GM21723 (cell line): ENCODE measurements around the gene IL31.
"Not testable (repeated sequence)": the region's sequence is repeated elsewhere in the genome, so short reads cannot be mapped to it uniquely, and the experiment has no call there.

Experiments
- ATAC-seq: cut with Tn5 transposase; IDR thresholded peaks from one replicate; pipeline ENCODE4 v1.9.1; 2021; ENCODE audit warnings: mild to moderate bottlenecking, moderate library complexity; ENCODE audit not compliant: unreplicated experiment

The IL31 gene

DNA sequence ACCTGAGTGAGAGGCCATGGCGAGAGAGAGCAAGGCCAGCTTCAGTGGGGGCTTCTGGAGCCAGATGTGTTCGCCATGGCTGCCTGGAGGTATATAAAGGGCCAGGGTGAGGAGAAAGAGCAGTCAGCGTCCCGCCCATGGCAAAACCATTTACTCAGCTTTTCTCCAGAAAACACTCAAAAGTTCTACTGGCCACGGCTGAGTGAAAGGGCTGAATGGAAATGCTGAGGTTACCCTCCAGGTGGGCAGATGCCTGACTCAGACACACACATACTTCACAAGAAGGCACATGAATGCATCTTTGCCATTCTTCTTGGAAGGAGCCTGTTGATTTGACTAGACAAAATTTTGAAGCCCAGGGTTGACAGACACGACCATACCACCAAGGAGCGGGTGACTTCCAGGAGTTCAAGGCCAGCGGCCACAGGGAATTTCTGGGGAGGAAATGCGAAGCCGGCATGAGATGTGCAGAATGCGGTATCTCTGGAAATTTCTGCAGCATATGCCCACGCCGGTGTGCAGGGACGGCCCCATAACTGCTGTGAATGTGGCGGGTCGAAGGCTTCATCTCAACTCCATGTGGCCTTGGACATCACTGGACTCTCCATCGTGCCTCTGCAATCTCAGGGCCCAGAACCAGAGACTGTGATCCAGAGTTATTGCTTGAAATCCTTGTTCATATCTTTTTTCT, at the start of gene IL31:
Gene IL31 (minus strand): TSS at position 67 of the 691 bp plus-strand sequence. CDS start 49 bp downstream, at position 18.
- no peak for ATAC-seq

DNA sequence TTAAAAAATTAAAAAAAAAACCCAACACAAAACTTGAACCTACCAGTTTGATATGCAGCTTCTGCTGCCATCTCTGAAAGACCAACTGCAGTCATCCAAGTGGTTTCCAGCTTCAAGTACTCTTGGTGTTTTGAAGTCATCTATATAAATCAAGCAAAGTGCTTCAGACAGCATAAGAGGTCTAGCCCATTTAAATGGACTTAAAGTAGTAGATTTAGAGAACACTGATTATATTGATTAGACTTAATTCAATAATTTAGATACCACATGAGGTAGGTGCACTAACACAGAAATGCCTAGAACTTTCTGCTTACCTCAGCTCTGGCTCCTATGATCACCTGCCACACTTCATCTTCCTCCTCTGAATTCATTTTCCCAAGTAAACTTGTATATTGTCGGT, 42.4 kb upstream of the IL31 start:
- ATAC-seq = no peak

DNA sequence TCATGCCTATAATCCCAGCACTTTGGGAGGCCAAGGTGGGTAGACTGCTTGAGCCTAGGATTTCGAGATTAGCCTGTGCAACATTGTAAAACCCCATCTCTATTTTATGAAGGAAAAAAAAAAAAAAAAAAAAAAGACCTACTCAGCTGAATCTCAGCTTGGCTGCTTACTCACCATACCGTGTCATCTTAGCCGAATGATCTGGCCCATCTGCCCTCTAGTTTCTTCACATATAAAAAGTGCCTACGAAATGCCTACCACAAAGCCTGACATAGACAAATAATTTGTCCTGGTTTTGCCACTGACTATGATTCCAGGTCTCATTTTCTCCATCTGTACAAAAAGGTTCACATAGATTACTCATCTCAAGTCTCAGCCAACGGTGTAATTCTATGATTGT, 41.8 kb upstream of the IL31 start:
- ATAC-seq = no peak

DNA sequence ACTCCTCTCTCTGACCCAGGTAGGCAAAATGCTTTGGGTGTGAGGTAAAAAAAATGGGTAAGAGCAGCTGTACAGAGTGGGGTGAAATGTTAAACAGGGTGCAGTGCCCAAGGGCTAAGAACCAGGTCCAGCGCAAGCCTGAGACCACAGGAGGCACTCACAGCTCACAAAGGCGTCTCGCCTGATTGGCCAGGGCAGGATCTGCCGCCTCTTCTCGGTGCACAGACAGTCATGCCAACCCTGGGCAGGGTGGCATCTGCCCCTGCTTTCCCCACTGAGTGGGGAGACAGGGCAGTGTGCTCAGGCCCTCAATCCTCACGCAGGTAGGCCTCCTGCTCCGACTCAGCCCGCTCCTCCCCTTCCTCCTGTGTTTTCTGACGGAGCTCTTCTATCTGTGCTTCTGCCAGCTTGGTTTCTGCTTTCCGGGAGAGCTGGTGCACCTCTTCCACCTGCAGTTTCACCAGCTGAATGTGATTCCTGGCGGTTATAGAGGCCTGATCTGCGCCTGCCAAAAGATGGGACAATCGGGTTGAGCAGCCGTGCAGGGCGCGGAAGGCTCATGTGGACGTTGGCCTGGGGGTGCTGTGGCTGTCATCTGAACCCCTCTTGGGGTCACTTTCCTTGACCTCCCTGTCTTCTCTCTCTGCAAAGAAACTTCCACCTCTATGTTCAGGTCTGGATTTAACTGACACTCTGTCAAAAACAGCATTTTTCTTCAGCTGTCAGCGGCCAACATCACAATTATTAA, 34.2 kb upstream of the IL31 start:
- no peak for ATAC-seq

DNA sequence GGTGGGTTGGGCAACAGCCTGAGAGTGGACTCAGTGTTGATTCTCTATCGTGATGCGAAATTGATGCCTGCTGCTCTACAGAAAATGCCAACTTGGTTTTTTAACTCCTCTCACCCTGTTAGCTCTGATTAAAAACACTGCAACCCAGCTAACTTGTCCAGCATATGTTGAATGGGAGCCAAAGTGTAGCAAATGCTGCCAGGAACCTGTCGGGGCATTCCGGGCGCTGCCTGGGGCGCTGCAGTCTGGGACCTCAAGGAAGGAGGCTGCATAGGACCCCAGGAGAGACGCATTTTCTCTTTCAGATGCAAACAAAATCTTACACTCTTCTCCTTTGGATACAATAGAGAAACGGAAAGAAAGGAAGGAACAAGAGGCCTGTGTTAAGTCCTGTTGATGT, 33.4 kb upstream of the IL31 start:
- no peak for ATAC-seq

DNA sequence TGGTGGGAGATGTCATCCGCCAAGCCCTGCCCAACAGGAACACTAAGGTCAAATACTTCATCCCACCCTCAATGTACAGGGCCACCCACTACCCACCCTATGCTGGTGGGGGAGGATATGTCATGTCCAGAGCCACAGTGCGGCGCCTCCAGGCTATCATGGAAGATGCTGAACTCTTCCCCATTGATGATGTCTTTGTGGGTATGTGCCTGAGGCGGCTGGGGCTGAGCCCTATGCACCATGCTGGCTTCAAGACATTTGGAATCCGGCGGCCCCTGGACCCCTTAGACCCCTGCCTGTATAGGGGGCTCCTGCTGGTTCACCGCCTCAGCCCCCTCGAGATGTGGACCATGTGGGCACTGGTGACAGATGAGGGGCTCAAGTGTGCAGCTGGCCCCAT, 33.0 kb upstream of the IL31 start:
- no peak for ATAC-seq

DNA sequence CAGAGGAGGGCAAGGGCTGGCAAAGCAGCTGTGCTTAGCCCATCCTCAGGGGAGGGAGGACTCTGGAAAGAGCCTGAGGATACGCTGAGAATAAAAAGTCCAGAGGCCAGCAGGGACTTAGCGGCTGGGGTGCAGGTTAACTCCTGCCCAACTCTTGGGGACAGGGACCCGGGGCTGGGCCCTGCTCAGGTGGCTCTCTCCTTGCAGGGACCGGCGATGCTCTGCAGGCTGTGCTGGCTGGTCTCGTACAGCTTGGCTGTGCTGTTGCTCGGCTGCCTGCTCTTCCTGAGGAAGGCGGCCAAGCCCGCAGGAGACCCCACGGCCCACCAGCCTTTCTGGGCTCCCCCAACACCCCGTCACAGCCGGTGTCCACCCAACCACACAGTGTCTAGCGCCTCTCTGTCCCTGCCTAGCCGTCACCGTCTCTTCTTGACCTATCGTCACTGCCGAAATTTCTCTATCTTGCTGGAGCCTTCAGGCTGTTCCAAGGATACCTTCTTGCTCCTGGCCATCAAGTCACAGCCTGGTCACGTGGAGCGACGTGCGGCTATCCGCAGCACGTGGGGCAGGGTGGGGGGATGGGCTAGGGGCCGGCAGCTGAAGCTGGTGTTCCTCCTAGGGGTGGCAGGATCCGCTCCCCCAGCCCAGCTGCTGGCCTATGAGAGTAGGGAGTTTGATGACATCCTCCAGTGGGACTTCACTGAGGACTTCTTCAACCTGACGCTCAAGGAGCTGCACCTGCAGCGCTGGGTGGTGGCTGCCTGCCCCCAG, 32.3 kb upstream of the IL31 start:
- no peak for ATAC-seq

DNA sequence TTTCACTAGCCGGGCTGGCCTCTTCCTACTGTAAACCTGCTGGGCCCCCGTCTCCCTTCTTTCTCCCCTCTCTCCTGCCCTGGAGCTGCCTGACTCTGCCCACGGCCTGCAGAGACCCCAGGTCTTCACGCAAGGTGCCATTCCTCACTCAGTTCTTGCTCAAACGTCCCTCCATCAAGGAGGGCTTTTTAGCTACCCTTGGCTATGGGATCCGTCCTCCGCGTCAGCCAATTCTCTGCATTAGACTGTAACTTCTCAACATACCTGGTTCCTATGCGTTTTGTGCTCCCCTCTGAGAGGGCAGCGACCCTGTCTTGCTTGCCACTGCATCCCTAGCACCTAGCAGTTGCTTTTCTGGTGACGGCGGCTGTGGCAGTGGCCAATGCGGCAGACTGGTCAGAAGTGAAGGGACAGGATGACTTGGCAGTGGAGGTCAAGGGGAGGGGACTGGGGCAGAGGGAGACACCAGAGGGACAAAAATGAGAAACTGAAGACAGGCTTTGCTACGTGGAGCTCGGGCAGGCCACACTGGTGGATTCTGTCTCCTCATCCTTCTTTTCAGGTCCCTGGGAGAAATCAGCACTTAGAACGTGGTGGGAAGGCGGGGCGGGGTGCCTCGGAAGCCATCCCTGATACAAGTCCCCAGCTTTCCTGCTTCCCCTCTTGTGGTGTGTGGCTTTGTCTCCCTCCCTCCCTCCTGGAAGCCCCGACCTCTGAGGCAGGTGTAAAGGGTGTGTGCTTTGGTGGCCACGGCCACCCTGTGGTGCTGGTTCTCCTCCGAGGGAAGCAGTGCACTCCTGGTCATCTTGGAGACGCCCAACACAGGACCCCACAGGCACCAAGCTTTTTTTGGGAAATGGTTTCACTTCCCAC, 31.3 kb upstream of the IL31 start:
- no peak for ATAC-seq

DNA sequence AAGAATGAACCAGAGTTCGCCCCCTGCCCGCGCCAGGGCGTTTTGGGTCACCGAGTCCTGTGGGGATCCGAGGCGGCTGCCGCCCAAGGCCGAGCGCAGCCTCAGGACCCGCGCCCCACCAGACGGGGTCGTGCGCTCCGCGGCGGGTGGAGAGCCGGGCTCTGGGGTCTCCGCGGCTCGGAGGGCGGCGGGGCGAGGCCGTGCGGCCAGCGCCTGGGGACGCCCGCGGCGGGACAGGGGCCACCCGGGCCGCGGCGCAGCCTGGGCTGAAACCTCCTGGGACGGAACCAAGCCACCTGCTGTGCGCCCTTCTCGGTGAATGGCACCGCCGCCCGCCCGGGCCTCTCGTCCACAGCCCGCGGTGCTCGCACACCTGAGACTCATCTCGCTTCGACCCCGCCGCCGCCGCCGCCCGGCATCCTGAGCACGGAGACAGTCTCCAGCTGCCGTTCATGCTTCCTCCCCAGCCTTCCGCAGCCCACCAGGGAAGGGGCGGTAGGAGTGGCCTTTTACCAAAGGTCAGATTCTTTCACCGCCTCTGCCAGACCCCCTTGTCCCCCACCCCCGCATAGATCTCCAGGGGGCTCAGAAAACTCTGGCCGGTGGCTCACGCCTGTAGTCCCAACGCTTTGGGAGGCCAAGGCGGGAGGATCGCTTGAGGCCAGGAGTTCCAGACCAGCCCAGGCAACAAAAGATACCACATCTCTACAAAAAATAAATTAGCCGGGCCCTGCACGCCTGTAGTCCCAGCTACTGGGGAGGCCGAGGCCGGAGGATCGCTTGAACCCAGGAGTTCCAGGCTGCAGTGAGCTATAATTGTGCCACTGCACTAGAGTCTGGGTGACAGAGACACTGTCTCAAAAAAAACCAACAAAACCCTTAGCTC, 30.4 kb upstream of the IL31 start:
- ATAC-seq = no peak

DNA sequence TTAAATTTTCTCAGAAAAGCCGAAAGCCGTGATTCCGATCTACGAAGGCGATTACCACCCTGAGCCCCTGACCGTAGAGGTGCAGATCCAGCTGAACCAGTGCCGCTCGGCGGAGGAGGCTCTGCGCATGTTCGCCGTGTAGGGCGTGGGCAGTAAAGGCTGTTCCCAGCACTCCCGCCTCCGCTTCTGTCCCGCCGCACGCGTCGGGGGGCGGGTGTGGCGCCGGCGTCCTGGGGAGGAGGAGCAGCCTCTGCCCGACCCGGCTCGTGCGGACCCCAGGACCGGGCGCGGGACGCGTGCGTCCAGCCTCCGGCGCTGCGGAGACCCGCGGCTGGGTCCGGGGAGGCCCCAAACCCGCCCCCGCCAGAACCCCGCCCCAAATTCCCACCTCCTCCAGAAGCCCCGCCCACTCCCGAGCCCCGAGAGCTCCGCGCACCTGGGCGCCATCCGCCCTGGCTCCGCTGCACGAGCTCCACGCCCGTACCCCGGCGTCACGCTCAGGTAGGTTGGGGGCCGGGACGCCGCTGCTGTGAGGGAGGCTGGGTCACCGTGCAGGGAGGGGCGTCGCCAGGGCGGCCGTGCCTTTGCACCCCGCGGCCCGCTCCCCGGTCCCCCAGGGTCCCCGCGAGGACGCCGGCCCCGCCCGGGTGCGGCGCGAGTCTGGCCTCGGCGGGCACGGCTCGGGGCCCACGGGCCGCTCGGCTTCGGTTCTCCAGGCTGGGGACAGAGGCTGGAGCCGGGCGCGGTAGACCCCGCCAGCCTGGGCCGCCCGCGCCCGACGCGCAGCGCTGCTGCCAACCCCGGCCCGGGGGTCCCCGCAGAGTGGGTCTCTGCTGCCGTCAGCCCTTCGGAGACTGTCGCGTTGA, 29.5 kb upstream of the IL31 start, which contains the start of gene B3GNT4:
Gene B3GNT4 (plus strand): TSS at position 409 of the 866 bp plus-strand sequence. CDS start 910 bp downstream, outside the sequence.
- ATAC-seq = peak; percentile 50

DNA sequence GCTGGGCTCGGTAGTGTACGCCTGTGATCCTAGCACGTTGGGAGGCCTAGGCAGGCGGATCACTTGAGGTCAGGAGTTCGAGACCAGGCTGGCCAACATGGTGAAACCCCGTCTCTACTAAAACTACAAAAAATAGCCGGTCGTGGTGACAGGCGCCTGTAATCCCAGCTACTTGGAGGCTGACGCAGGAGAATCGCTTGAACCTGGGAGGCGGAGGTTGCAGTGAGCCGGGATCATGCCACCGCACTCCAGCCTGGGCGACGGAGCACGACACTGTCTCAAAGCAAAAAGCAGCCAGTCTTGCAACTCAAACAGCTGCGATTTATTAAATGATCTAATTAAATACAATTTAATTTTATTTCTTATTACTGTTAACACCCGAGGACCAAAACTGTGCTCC, 28.8 kb upstream of the IL31 start:
- ATAC-seq = not testable (repeated sequence)

DNA sequence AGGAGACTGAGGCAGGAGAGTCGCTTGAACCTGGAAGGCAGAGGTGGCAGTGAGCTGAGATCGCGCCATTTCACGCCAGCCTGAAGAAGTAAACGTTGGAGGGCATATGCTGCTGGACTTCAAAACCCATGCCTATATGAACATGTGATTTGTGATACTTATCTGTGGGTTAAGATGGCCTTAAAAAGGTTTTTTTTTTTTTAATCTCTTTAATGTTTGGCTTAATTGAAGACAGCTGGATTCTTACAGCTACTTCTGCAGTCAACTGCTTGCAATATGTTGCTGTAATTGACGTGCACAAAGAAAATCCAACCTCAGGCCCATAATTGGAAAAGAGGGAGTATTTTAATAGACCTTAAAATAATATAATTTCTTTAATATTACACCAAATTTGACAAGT, 28.0 kb upstream of the IL31 start:
- no peak for ATAC-seq

DNA sequence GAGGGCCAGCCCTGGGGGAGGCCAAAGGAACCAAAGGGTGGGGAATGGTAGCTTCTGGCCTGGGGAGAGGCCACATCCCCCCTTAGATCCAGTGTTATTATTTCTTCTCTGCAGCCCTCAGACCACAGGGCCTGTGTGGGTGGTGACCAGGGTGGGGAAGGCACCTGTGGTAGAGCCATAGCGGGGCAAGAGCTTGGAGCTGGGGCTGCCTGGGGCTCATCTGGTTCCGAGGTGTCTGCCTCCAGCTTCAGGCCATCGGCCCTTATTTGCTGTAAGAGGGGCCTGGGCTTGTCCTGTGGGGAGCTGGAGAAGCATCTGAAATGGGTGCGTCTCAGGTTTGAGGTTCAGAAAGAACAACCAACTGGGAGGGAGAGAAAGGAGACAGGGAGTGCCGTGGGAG, 27.4 kb upstream of the IL31 start:
- ATAC-seq = no peak

DNA sequence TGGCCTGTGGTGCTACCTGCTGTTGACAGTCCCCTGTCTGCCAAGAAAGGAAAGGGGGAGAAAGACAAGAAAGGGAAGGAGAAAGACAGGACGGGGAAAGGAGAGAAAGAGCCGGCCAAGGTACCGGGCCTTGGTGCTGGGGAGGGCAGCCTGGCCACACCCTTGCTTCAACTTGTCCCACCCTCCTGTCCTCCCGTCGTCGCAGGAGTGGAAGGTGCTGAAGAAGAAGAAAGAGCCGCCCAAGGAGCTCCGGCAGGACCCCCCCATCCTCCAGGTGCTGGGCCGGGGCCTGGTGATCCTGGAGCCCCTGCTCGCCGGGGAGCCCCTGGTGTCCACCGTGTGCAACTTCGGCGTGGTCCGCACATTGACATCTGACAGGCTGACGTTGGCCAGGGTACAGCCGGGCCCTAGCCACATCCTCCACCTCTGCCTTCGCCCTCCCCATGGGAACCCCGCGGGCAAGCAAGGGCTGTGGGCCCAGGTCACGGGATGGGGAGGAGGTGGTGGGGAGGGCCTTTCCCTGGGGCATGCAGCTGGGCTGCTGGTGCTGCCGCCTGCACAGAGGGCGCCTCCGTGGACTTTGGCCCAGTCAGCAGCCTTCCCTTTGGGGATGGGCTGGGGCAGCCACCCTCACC, 26.6 kb upstream of the IL31 start:
- no peak for ATAC-seq

DNA sequence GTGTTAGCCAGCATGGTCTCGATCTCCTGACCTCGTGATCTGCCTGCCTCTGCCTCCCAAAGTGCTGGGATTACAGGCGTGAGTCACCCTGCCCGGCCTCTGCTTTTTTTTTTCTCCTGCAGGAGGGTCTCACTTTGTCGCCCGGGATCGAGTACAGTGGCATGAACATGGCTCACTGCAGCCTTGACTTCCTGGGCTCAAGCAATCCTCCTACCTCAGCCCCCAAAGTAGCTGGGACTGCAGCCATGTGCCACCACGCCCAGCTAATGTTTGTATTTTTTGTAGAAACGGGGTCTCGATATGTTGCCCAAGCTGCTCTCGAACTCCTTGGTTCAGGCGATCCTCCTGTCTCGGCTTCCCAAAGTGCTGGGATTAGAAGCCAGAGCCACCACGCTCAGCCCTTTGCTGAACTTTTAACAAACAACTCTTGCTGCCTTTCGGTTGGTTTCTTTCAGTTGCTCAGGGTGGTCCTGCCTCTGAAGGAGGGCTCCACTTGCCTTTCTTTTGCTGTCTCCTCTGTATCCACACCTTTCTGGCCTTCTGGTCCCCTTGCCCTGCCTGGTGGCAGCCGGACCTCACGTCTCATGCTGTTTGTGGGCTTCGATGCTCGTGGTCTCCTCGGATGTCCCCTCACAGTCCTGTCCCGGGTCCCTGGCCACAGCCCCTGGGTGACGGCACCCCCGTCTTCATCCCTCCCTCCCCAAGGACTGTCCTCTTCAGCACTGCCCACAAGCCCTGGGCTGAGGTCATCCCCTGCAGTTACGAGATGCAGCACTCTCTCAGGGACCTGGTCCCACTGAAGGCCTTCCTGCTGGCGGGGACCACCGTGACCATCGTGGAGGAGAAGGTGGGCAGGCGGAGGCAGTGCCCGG, 25.7 kb upstream of the IL31 start:
- no peak for ATAC-seq

DNA sequence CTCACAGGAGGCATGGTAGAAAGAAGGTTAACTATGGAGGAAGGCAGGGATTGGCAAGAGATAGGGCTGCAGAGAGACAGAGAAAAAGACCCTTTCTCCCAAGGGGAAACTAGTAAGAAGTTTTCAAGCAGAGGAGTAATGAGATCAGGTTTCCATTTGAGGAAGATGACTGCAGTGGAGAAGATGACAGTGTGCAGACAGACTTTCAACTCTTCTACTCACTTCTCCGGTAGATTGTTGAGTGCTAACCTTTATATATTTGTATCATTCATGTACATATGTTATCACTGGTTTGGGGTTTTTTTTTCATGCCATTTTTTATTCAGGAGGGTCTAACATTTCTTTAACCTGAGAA, 23.6 kb upstream of the IL31 start:
- ATAC-seq = no peak

DNA sequence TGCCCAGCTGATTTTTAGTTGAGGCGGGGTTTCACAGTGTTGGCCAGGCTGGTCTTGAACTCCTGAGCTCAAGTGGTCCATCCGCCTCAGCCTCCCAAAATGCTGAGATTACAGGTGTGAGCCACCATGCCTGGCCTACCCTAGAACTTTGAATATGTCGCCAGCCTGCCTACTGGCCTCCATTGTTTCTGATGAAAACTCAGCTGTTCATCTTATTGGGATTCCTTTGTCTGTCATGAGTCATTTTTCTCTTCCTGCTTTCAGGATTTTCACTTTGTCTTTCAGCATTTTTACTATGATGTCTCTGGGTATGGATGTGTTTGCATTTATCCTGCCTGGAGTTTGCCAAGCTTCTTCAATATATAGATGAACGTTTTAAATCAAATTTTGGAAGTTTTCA, 21.4 kb upstream of the IL31 start:
- ATAC-seq = no peak
